Muscle of leg (tissue), 11 donors: ENCODE measurements around the gene E4F1. TPM values are rescaled to one million over a fixed set of nuclear protein-coding genes. Genes with fewer than 3 reads are reported as not detected.
"Not testable (repeated sequence)": the region's sequence is repeated elsewhere in the genome, so short reads cannot be mapped to it uniquely, and the experiment has no call there.

Source experiments
- DNase-seq: peaks from one replicate; pipeline ENCODE4 v3.0.0; 2013
- H3K27ac ChIP-seq: one replicate; pipeline ENCODE4 v1.5.1; 2013; ENCODE audit warnings: mild to moderate bottlenecking, low read length, control low read depth
- H3K27me3 ChIP-seq: one replicate; pipeline ENCODE4 v1.6.1; 2013; ENCODE audit warnings: low read length; ENCODE audit not compliant: control insufficient read depth, insufficient read depth
- H3K36me3 ChIP-seq: one replicate; pipeline ENCODE4 v1.6.1; 2013; ENCODE audit warnings: low read length; ENCODE audit not compliant: control insufficient read depth, insufficient read depth
- H3K4me1 ChIP-seq: one replicate; pipeline ENCODE4 v1.6.1; 2013; ENCODE audit warnings: low read length; ENCODE audit not compliant: control insufficient read depth, insufficient read depth
- H3K4me3 ChIP-seq: one replicate; pipeline ENCODE4 v1.5.1; 2013; ENCODE audit warnings: low read length, control low read depth
- H3K9me3 ChIP-seq: replicated peaks from 2 replicates; pipeline ENCODE4 v1.6.1; 2013; ENCODE audit warnings: low read depth, low read length; ENCODE audit not compliant: control insufficient read depth
- WGBS: methylation state at CpG from one replicate; pipeline ENCODE4 v1.1.5; 2013; ENCODE audit warnings: missing lambda C conversion rate; ENCODE audit not compliant: insufficient coverage; 5-methylcytosine and 5-hydroxymethylcytosine counted together
- polyA plus RNA-seq, 8 donors: library from polyadenylated mRNA; unstranded; fragments of 120-200 nt; gene quantifications; one replicate each; pipeline versions ENCODE4 v1.2.1 to v1.2.3, GENCODE V29; 2013; ENCODE audit warnings: inconsistent platforms in 1 of 8, low replicate concordance in 1 of 8; ENCODE audit not compliant: insufficient read length in 8 of 8, insufficient read depth in 1 of 8
- total RNA-seq: library from RNA; stranded (reverse); fragments of 120-200 nt; gene quantifications from one replicate; pipeline ENCODE4 v1.2.4, GENCODE V29; 2013

E4F1 gene
- total and polyA plus RNA-seq, 9 donors = 14.2 to 19.3 (median 17.7) TPM

GRCh38 chr16:2196981-2197511 is 26.3 kb upstream of the E4F1 start:
- 22% methylated on average over 23 of the region's 32 CpGs for whole genome bisulfite sequencing
- no peaks in the 10 kb centered on the region for H3K9me3 ChIP-seq
- no peak for DNase-seq
- peaks cover 18% of the 10 kb centered on the region for H3K4me1 ChIP-seq
- no peak overlapping the region for H3K27ac ChIP-seq
- H3K4me3 ChIP-seq = no peak overlapping the region
- peaks cover 52% of the 10 kb centered on the region for H3K27me3 ChIP-seq
- H3K36me3 ChIP-seq = no peaks in the 10 kb centered on the region

GRCh38 chr16:2197765-2198164 is 25.6 kb upstream of the E4F1 start:
- no peak for DNase-seq
- WGBS = 82% methylated on average over 3 of the region's 6 CpGs
- H3K27me3 ChIP-seq = peaks cover 52% of the 10 kb centered on the region

GRCh38 chr16:2198283-2198682 is 25.1 kb upstream of the E4F1 start:
- Histone ChIP-seq H3K4me1 (peaks cover 18% of the 10 kb centered on the region), H3K27me3 (peaks cover 52% of the 10 kb centered on the region), H3K36me3 (no peaks in the 10 kb centered on the region), H3K9me3 (no peaks in the 10 kb centered on the region), H3K27ac (no peak overlapping the region), H3K4me3 (no peak overlapping the region)
- no peak for DNase-seq
- no CpG with 5 or more reads among the region's 4 CpGs for WGBS

More at GRCh38 chr16:2197765-2198164, 25.6 kb upstream of the E4F1 start:
- Histone ChIP-seq H3K9me3 (no peaks in the 10 kb centered on the region), H3K36me3 (no peaks in the 10 kb centered on the region), H3K4me3 (no peak overlapping the region), H3K4me1 (peaks cover 18% of the 10 kb centered on the region), H3K27ac (no peak overlapping the region)

- Histone ChIP-seq H3K36me3 (no peaks in the 10 kb centered on the region), H3K27me3 (peaks cover 45% of the 10 kb centered on the region), H3K27ac (no peak overlapping the region), H3K4me1 (peaks cover 18% of the 10 kb centered on the region), H3K9me3 (no peaks in the 10 kb centered on the region), H3K4me3 (no peak overlapping the region)
- no peak for DNase-seq
- 44% methylated on average over 5 of the region's 5 CpGs for WGBS
Measured at GRCh38 chr16:2199095-2199494, 24.3 kb upstream of the E4F1 start.

- 41% methylated on average over 11 of the region's 14 CpGs for WGBS
- H3K27me3 ChIP-seq = peaks cover 39% of the 10 kb centered on the region
Measured at GRCh38 chr16:2199621-2200139, 23.7 kb upstream of the E4F1 start.

GRCh38 chr16:2200313-2200712 is 23.1 kb upstream of the E4F1 start:
- no peaks in the 10 kb centered on the region for H3K9me3 ChIP-seq
- H3K27ac ChIP-seq = no peak overlapping the region
- no peak overlapping the region for H3K4me3 ChIP-seq
- H3K4me1 ChIP-seq = peaks cover 12% of the 10 kb centered on the region
- 90% methylated on average over 3 of the region's 6 CpGs for WGBS
- H3K27me3 ChIP-seq = peaks cover 33% of the 10 kb centered on the region
- no peaks in the 10 kb centered on the region for H3K36me3 ChIP-seq
- no peak for DNase-seq

More at GRCh38 chr16:2199621-2200139, 23.7 kb upstream of the E4F1 start:
- DNase-seq = no peak
- Histone ChIP-seq H3K4me3 (no peak overlapping the region), H3K27ac (no peak overlapping the region), H3K36me3 (no peaks in the 10 kb centered on the region), H3K4me1 (peaks cover 16% of the 10 kb centered on the region), H3K9me3 (no peaks in the 10 kb centered on the region)

- H3K36me3 ChIP-seq = peaks cover 17% of the 10 kb centered on the region
- peaks cover 13% of the 10 kb centered on the region for H3K27me3 ChIP-seq
- H3K9me3 ChIP-seq, H3K4me3 ChIP-seq, DNase-seq, H3K27ac ChIP-seq: not testable (repeated sequence)
- peaks cover 21% of the 10 kb centered on the region for H3K4me1 ChIP-seq
- WGBS = 95% methylated on average over 3 of the region's 8 CpGs
Measured at GRCh38 chr16:2203119-2203688, 20.2 kb upstream of the E4F1 start.

- peak overlapping the region; percentile 86 for H3K27ac ChIP-seq
- H3K27me3 ChIP-seq = peaks cover 4% of the 10 kb centered on the region
- H3K9me3 ChIP-seq = no peaks in the 10 kb centered on the region
- H3K36me3 ChIP-seq = peaks cover 30% of the 10 kb centered on the region
- WGBS = 79% methylated on average over 10 of the region's 13 CpGs
- no peak for DNase-seq
- peaks cover 26% of the 10 kb centered on the region for H3K4me1 ChIP-seq
- H3K4me3 ChIP-seq = peak overlapping the region; percentile 66
Measured at GRCh38 chr16:2204416-2205103, 18.8 kb upstream of the E4F1 start.

GRCh38 chr16:2205104-2205966 is 18.1 kb upstream of the E4F1 start, which contains the start of gene MLST8:
TSS of gene MLST8 (plus strand) at chr16:2205454. CDS start at chr16:2206086, 632 bp downstream.
- under 1% methylated on average over 83 of the region's 93 CpGs for WGBS
- peaks cover 31% of the 10 kb centered on the region for H3K4me1 ChIP-seq
- H3K9me3 ChIP-seq = no peaks in the 10 kb centered on the region
- H3K4me3 ChIP-seq = peak within 1 kb of the TSS; percentile 66
- peak; percentile 93 for DNase-seq
- peaks cover 32% of the 10 kb centered on the region for H3K36me3 ChIP-seq
- peaks cover 2% of the 10 kb centered on the region for H3K27me3 ChIP-seq
- H3K27ac ChIP-seq = peak within 1 kb of the TSS; percentile 86
